GM06990 (cell line): ENCODE measurements around the gene BTBD18.

Experiments
- DNase-seq: peaks from one replicate; pipeline ENCODE4 v3.0.0-alpha.2; 2011; ENCODE audit not compliant: insufficient read length; ENCODE audit errors: extremely low read depth
- H3K27me3 ChIP-seq: replicated peaks from 2 replicates; pipeline ENCODE4 v1.6.0; 2011; ENCODE audit warnings: low read length; ENCODE audit not compliant: control insufficient read depth, insufficient read depth
- H3K36me3 ChIP-seq: 2 replicates; pipeline ENCODE4 v1.5.1; 2011; ENCODE audit warnings: low read length; ENCODE audit not compliant: control insufficient read depth, insufficient read depth
- H3K4me3 ChIP-seq: replicated peaks from 2 replicates; pipeline ENCODE4 v1.5.1; 2011; ENCODE audit warnings: low read depth, mild to moderate bottlenecking, control low read depth, low read length
- TF ChIP-seq, protein P1 (sequence below): IDR thresholded peaks from 2 replicates; pipeline ENCODE4 v1.5.1; 2011; ENCODE audit warnings: low read length, control low read depth, mild to moderate bottlenecking, inconsistent platforms; ENCODE audit not compliant: insufficient read depth, poor library complexity, severe bottlenecking

The BTBD18 gene, protein sequence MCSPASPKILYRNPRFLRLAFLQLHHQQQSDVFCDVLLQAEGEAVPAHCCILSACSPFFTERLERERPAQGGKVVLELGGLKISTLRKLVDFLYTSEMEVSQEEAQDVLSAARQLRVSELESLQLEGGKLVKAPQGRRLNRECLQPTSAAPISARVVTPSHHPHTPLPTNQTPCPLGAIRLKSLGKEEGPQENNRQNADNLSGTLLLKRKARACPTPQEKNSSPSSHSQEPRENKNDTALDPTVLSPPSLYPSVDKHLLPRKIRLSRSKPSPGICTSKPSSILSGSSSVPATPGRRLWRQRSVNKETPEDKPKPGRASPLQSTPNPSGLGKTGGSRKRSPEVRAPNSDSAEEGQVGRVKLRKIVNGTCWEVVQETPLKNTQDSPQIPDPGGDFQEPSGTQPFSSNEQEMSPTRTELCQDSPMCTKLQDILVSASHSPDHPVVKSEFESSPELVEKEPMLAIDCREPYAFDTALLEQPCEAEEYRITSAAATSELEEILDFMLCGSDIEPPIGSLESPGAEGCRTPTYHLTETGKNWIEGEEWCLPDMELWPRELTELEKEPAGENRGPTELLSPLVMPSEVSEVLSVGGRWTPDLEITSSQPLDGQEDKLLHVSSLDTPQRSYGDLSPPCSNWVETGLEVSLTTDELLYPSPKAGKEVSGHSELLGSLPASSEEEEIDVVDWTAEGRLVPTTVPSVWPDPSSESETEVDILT

DNA sequence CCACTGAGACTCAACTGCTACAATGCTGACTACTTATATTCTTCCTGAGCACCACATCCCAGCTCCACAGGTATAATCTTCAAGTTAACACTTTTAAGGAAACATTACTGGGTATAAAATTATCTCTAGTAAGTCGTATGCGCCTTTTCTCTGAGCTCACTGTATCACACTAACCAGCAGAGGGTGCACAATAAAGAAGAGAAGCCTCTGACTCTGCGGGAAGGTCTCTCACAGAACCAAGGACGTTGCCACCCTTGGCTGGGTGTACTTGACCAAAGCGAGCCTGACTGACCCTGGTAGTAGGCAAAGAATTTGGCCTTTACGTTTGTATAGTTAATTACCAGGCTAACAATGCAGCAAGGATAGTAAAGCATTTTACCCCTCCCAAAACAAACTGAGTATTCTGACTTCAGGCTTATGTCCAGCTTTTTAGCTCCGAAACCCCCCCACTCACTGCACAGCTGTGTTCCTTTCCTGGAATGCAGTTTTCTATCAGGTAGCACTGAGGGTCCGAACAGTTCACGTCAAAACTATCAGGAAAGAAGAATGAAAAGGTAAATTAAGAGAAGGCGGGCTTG lies at the start of gene BTBD18:
TSS of gene BTBD18 (minus strand) at position 144 of the 578 bp plus-strand sequence. CDS start 631 bp downstream, outside the sequence.
- Histone ChIP-seq H3K4me3 (no peak within 1 kb of the TSS), H3K27me3 (no peaks in the 10 kb centered on the region), H3K36me3 (no peaks in the 10 kb centered on the region; the same call in 1 of the 2 replicates)
- DNase-seq = no peak
- TF ChIP-seq, protein P1, sequence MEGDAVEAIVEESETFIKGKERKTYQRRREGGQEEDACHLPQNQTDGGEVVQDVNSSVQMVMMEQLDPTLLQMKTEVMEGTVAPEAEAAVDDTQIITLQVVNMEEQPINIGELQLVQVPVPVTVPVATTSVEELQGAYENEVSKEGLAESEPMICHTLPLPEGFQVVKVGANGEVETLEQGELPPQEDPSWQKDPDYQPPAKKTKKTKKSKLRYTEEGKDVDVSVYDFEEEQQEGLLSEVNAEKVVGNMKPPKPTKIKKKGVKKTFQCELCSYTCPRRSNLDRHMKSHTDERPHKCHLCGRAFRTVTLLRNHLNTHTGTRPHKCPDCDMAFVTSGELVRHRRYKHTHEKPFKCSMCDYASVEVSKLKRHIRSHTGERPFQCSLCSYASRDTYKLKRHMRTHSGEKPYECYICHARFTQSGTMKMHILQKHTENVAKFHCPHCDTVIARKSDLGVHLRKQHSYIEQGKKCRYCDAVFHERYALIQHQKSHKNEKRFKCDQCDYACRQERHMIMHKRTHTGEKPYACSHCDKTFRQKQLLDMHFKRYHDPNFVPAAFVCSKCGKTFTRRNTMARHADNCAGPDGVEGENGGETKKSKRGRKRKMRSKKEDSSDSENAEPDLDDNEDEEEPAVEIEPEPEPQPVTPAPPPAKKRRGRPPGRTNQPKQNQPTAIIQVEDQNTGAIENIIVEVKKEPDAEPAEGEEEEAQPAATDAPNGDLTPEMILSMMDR = peak; percentile 52

DNA sequence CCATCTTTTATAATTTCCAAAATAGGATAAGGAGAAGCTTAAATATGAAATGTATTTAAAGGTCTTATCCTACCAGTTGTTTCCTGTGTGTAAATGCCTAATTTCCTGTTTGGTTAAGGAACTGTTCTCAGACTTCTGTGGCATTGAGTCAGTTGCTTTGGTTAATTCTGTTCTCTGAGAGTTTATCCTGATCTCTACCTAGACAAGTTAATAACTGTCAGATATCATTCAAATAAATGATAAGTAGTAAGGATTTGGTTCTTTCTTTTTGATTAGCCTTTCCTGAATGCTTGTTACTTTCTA lies 49.5 kb upstream of the BTBD18 start:
- H3K27me3 ChIP-seq = no peaks in the 10 kb centered on the region
- no peak for DNase-seq
- H3K4me3 ChIP-seq = no peak overlapping the region
- TF ChIP-seq, protein P1 = no peak
- peaks cover 7% of the 10 kb centered on the region for H3K36me3 ChIP-seq

DNA sequence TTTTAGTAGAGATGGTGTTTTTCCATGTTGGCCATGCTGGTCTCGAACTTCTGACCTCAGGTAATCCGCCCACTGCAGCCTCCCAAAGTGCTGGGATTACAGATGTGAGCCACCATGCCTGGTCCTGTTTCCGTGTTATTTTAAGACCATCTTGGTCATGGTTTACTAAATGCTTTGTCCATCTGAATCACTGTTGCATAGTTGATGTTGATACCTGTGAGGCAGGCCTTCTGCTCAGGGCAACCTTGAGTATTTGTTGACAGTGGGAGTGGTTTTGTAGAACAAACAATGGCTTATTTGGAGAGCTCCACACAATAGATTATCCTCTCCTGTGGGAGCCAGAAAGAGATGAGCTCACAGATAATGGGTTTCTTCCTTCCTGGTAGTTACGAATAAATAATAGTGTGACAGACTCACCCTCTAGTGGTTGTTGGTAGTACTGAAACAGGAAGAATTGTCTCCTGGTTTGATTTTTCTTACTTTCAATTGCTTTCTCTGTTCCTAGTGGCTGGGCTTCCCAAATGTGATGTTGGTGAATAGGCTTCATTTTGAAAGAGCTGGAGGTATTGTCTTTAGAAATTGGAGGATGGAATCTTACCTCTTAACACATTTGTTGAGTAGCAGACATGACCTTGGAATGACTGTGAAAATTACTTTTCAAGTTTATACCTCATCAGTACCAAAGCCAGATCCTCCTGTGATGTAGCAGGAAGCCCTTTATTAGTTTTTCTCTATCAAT lies 49.0 kb upstream of the BTBD18 start:
- Histone ChIP-seq H3K4me3 (no peak overlapping the region), H3K27me3 (no peaks in the 10 kb centered on the region), H3K36me3 (peaks cover 7% of the 10 kb centered on the region)
- TF ChIP-seq, protein P1 = peak; percentile 70
- peak; percentile 41 for DNase-seq

DNA sequence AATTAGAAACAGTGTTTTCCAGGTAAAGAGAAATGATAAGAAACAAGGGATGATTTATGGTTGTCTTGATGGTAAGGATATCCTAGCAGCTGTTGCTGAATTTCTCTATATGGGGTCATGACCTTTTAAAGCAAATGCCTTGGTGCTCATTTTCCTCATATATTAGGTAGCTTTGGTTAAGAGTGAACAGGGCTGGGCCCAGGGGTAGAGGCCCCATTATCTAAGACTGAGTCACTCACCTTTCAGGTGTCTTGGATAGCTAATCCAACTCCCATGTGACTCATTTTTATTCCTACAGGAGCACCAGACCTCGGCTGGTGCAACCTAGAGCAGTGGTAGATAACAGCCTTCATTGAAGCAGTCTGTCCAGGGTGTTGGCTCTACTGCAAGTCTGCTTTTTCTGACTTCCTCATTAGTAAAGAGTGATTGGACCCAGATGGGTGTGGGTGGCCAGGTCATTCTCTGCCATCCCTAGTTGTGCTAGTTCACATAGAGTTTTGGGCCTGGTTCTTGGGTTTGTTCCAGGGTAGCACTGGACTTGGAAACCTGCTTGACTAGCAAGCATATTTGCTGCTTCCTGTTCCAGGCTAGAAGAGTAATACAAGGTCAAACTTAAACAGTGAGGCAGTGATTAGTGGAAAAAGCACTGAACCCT lies 47.4 kb upstream of the BTBD18 start:
- TF ChIP-seq, protein P1 = no peak
- Histone ChIP-seq H3K4me3 (no peak overlapping the region), H3K36me3 (peaks cover 7% of the 10 kb centered on the region), H3K27me3 (no peaks in the 10 kb centered on the region)
- DNase-seq = no peak

DNA sequence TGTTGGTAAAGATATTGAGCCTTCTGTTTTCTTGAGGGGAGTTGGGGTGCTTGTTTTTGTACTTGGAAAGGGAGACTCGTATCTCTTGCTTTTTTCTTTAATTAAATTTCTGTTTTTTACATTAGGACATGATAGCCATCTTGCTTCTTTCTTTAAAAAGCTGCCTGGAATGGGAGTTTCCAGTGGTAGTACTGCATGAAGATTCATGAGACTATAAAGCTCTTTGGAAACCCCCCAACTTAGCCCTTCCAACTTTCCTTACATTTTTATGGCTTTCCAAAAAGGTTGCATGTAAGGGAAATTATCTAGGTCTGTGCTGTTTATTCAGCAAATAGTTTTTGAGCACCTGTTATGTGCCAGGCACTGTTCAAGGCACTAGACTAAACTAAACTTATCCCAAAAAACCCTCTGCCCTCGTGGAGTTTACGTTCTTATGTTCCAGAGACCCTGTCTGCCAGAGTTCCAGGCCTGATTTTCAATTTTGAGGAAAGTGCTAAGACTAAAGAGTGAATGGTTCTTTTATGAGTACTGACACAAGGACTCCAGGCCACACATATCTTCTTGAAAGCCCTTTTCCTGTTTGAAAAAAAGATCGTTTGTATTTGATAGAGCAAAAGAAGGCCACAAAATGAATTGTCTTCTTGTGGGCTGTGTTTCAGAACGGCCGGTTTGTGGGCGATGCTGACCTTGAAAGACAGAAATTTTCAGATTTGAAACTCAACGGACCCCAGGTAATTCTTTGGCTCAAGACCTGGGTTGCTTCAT lies 41.9 kb upstream of the BTBD18 start:
- no peak for DNase-seq
- no peaks in the 10 kb centered on the region for H3K27me3 ChIP-seq
- peaks cover 5% of the 10 kb centered on the region for H3K36me3 ChIP-seq
- H3K4me3 ChIP-seq = no peak overlapping the region
- TF ChIP-seq, protein P1 = no peak
